Measurements from ENCODE around the gene RNF144A.
"Not testable (repeated sequence)": the region's sequence is repeated elsewhere in the genome, so short reads cannot be mapped to it uniquely, and the experiment has no call there.

The RNF144A gene

DNA sequence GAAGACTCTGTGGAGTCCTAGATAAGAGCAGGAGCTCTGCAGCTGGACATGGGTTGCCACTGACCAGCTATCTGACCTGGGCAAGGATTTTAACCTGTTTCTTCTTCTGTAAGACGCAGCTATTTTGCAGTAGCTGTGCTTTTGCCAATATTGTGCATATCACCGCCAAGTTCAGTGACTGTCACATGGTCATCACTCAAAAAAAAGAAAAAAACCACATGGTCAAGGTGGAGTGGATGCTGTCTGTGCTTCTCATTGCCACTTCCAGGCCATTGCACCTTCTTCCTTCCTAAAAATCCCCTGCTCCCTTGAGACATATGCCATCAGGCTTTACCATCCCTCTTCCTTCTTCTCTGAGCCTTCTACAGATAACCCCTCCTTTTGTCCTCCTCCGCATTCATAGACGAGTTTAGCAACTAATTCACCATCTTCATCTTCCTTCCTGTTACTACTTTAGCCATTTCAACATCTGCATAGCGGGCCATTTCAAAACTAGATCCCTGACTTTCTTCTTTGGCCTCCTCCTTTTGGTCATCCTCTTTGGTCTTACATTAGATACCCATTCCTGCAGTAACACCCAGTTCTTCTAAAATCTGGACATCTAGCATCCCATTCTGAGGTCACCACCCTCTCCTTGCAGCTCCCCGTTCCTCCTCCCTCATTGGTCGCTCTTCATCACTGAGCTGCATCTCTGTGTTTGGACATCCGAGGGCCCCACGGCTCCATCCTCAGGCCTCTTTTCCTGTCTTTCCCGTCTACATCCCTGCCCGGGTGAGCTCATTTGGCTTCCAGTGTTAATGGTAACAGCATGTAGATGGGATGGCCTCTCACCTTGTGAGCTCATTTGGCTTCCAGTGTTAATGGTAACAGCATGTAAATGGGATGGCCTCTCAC, 17.8 kb downstream of the RNF144A start:
- no peak overlapping the region for H3K27ac ChIP-seq
- TF ChIP-seq, protein P1, sequence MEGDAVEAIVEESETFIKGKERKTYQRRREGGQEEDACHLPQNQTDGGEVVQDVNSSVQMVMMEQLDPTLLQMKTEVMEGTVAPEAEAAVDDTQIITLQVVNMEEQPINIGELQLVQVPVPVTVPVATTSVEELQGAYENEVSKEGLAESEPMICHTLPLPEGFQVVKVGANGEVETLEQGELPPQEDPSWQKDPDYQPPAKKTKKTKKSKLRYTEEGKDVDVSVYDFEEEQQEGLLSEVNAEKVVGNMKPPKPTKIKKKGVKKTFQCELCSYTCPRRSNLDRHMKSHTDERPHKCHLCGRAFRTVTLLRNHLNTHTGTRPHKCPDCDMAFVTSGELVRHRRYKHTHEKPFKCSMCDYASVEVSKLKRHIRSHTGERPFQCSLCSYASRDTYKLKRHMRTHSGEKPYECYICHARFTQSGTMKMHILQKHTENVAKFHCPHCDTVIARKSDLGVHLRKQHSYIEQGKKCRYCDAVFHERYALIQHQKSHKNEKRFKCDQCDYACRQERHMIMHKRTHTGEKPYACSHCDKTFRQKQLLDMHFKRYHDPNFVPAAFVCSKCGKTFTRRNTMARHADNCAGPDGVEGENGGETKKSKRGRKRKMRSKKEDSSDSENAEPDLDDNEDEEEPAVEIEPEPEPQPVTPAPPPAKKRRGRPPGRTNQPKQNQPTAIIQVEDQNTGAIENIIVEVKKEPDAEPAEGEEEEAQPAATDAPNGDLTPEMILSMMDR (IDR thresholded peaks at IDR 0.05): no peak
- no peak for TF ChIP-seq ZFX (IDR thresholded peaks at IDR 0.05; ENCODE audit: borderline replicate concordance)

DNA sequence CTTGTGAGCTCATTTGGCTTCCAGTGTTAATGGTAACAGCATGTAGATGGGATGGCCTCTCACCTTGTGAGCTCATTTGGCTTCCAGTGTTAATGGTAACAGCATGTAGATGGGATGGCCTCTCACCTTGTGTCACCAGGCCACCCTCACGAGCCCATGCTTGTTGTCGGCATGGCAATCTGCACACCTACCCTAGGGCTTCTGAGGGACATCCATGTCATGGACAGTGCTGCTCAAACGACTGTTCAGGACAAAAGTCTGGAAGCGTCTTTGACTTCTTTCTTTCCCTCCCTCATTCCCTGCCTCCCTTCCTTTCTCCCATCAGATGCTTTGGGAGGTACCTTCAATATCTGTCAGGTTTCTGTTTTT, 18.4 kb downstream of the RNF144A start:
- not testable (repeated sequence) for H3K27ac ChIP-seq

DNA sequence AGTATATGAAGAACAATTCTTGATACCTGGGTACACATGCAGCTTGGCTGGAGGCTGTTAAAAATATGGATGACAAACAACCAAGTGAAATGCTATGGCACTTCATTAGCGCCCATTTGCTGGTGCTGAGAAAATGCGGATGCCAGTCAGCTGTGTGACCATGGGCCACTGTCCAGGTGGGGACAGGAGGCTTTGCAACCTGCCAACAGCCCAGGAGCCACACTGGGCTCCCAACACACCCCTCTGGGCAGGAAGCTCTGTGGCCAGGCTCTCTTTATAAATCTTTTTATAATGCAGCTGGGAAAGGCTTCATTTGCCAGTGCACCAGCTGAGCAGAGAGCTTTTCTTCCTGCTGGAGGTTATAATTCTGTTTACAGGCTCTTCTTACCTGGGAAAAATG, 19.9 kb downstream of the RNF144A start:
- no peak overlapping the region for H3K27ac ChIP-seq
- TF ChIP-seq, protein P1 (IDR thresholded peaks at IDR 0.05): no peak
- no peak for TF ChIP-seq ZFX (IDR thresholded peaks at IDR 0.05; ENCODE audit: borderline replicate concordance)

DNA sequence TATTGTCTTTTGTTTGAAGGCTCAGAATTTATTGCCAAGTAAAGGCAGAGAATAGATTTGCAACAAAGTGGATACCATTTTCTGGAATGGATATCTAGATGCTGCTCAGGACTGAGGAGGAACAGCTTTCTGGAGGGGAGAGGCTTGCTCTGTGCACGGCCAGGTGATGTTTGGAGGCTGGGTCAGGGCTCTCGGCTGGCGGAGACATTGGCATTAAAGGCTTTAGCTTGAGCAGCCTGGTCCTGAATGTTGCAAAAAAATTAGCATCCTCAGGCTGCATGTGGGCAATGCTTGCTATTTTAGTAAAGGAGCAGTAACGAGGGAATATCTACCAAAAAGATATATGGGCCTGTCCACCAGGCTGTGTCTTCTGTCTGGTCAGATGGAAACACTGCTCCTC, 20.4 kb downstream of the RNF144A start:
- TF ChIP-seq, protein P1 (IDR thresholded peaks at IDR 0.05): no peak
- no peak for TF ChIP-seq ZFX (IDR thresholded peaks at IDR 0.05; ENCODE audit: borderline replicate concordance)
- H3K27ac ChIP-seq: no peak overlapping the region

DNA sequence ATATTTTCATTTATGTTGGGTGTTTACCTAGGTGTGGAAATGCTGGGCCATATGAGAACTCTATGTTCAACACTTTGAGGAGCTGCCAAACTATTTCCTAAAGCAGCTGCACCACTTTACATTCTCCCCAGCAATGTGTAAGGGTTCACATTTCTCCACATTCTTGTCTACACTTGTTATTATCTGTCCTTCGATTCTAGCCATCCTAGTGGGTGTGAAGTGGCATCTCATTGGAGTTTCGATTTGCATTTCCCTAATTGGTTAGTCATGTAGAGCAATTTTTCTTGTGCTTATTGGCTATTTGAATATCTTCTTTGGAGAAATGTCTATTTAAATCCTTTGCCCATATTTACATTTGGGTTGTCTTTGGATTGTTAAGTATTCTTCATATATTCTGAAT, 21.9 kb downstream of the RNF144A start:
- no peak for TF ChIP-seq ZFX (IDR thresholded peaks at IDR 0.05; ENCODE audit: borderline replicate concordance)
- TF ChIP-seq, protein P1 (IDR thresholded peaks at IDR 0.05): no peak
- no peak overlapping the region for H3K27ac ChIP-seq

DNA sequence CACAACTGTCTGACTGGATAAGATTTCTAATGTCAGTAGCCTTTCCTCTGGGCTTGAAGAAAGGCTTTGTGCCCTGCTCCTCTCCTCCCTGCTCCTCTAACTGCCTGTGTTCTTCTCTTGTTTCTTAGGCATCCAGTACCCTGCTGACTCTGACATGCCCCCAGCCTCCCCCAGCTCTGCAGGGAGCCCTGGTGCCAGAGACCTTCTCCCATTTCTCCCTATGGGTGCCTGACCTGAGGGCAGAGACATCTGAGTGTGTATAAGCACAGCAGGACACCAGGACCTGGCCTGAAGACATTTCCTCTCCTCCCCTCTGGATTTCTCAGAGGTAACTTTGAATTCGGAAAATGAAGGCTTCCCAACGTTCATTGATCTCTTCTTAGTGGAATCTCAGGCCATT, 23.6 kb downstream of the RNF144A start:
- TF ChIP-seq ZFX (IDR thresholded peaks at IDR 0.05; ENCODE audit: borderline replicate concordance): no peak
- TF ChIP-seq, protein P1 (IDR thresholded peaks at IDR 0.05): no peak
- no peak overlapping the region for H3K27ac ChIP-seq

DNA sequence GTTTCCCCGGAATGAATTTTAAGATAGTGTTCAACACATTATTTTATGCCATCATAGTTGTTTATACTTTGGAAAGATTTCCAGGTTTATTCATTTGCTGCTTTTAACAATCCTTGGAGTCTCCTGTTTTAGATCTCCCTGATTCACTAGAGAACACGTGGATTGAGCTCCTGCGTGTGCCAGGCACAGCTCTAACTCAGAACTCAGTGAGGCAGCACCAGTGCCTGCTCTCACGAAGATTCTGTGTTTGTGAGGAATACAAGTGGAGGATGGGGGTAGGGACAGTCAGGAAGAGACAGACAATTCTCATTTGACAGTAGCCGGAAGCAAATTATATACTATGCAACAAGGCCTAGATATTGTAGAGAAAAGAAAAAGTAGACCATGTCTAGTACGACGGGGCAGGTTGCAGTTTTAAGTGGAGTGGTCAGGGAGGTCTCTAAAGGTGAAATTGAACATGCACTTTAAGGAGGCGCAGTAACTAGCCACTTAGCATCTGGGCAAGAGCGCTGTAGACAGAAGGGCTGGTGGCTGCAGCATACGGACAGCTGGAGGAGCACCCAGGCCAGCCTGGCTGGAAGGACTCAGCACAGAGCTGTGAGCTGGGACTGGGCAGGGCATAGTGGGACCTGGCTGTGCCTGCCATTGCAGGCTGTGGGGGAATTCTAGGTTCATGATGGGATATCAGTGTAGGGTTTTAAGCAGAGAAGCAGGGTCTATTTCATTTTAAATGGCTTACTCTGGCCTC, 24.3 kb downstream of the RNF144A start:
- H3K27ac ChIP-seq: no peak overlapping the region
- no peak for TF ChIP-seq ZFX (IDR thresholded peaks at IDR 0.05; ENCODE audit: borderline replicate concordance)
- TF ChIP-seq, protein P1 (IDR thresholded peaks at IDR 0.05): no peak
